GM19193 (cell line): ENCODE measurements around the gene SLC25A20.

Source experiments
- POLR2A ChIP-seq: IDR thresholded peaks from 4 replicates; pipeline ENCODE4 v1.6.1; 2011; ENCODE audit not compliant: insufficient read depth, insufficient read length; ENCODE audit errors: extremely low read depth

Gene SLC25A20

DNA sequence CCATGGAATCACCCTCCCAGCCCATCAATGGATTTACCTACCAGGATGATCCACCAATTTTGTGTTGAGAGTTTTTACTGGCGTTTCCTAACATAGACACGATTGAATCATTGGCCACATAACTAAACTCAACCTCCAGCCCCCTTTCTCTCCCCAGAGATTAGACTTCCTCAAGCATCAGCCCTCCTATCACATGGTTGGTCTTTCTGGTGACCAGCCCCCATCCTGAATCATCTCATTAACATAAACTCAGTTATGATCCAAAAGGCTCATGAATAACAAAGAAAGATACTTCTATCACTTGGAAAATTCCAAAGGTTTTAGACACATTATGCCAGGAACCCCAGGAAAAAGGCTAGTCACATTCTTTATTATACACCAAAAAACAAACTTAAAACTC, 72.2 kb downstream of the SLC25A20 start:
- no peak for TF ChIP-seq POLR2A

GRCh38 chr3:48820612-48821324, 77.9 kb downstream of the SLC25A20 start:
- TF ChIP-seq POLR2A: no peak

- no peak for TF ChIP-seq POLR2A
Observed at GRCh38 chr3:48819234-48820221, 79.2 kb downstream of the SLC25A20 start.

- no peak for TF ChIP-seq POLR2A
Observed at GRCh38 chr3:48811524-48811923, 87.2 kb downstream of the SLC25A20 start.
